Ovary (tissue), 9 donors: ENCODE results near the gene ZNF853. TPM values are rescaled to one million over a fixed set of nuclear protein-coding genes. Genes with fewer than 3 reads are reported as not detected.

Experiments
- DNase-seq, 5 donors: peaks; one replicate each; pipeline ENCODE4 v3.0.0-alpha.2; 2019 to 2020
- H3K27ac ChIP-seq, 2 donors: fragments of 200-600 bp; one replicate each; pipeline versions ENCODE4 v1.5.1 to v1.8.0; 2019 to 2022
- H3K27me3 ChIP-seq: fragments of 200-600 bp; one replicate; pipeline ENCODE4 v1.8.0; 2022
- H3K36me3 ChIP-seq: fragments of 200-600 bp; sonication (generic); one replicate; pipeline ENCODE4 v1.5.1; 2019
- H3K4me1 ChIP-seq: one replicate; pipeline ENCODE4 v1.8.1; 2013; ENCODE audit warnings: mild to moderate bottlenecking, moderate library complexity; ENCODE audit not compliant: insufficient read depth
- H3K4me3 ChIP-seq: fragments of 200-600 bp; sonication (generic); one replicate; pipeline ENCODE4 v1.5.1; 2017
- H3K9me3 ChIP-seq, 2 donors: fragments of 200-600 bp in 1 of 2; sonication (generic) in 1 of 2; one replicate each; pipeline versions ENCODE4 v1.5.1 to v1.8.1; 2013 to 2019; ENCODE audit warnings: mild to moderate bottlenecking in 1 of 2, moderate library complexity in 1 of 2
- EP300 ChIP-seq: sonication (generic); formaldehyde crosslinking; IDR thresholded peaks from one replicate; pipeline ENCODE4 v1.6.1; 2017; ENCODE audit warnings: antibody characterized with exemption
- POLR2A ChIP-seq: fragments of 450-650 bp; IDR thresholded peaks from one replicate; pipeline ENCODE4 v1.6.1; 2017; ENCODE audit warnings: antibody characterized with exemption, mild to moderate bottlenecking, moderate library complexity
- WGBS, 3 donors: extraction: QIAGEN DNeasy Blood & Tissue Kit in 1 of 3; methylation state at CpG; one replicate each; pipeline versions ENCODE4 v1.1.5 to v1.1.7; 2013 to 2017; 5-methylcytosine and 5-hydroxymethylcytosine counted together
- intact Hi-C, 4 donors: fragments of 100-400 bp; cut with DNase I; formaldehyde crosslinking; loops; one replicate each; pipeline versions ENCODE4 v1.11.0 to v1.15.1; 2022 to 2023
- polyA plus RNA-seq, 2 donors: library from polyadenylated mRNA; stranded (reverse); fragments of 200-250 nt in 1 of 2; fragments of 350-450 nt in 1 of 2; fragmentation: Illumina TruSeq in 1 of 2; extraction: RNeasy Lipid Tissue Mini Kit (QIAGEN cat#74804) in 1 of 2; gene quantifications; one replicate each; pipeline ENCODE4 v1.2.3, GENCODE V29; 2013 to 2014
- total RNA-seq, 7 donors: library from RNA; depleted of rRNA in 2 of 7; stranded (reverse); fragments of >200 nt in 2 of 7; fragmentation: NEBNext Ultra II Directional in 3 of 7; extraction: Animal tissue kit (Norgen Biotek cat#: 25700) in 3 of 7; gene quantifications; one replicate each; pipeline versions ENCODE4 v1.1.0 to v1.2.4, GENCODE V29; 2016 to 2023
- TF ChIP-seq, protein P1 (sequence below), 3 donors: fragments of 450-650 bp in 2 of 3; fragments of 200-600 bp in 1 of 3; IDR thresholded peaks; one replicate each; pipeline versions ENCODE4 v1.5.1 to v1.8.0; 2016 to 2022; ENCODE audit warnings: antibody characterized with exemption in 3 of 3, mild to moderate bottlenecking in 1 of 3
- donor health status: DM: no; HTN: no; CAD: no; lungs with moderate emphysema.
- donor health status: DM: no; HTN: no; CAD: no.
- donor health status: Bipolar disorder and iron deficiency.
- donor health status: DM: yes; HTN: yes; CAD: no.
- donor health status: DM: no; HTN: no; CAD: no.
- donor health status: DM: yes; HTN: yes; CAD: no.

ZNF853 gene
- total and polyA plus RNA-seq, 9 donors, result 9.1 to 25.9 (median 18.5) TPM

DNA sequence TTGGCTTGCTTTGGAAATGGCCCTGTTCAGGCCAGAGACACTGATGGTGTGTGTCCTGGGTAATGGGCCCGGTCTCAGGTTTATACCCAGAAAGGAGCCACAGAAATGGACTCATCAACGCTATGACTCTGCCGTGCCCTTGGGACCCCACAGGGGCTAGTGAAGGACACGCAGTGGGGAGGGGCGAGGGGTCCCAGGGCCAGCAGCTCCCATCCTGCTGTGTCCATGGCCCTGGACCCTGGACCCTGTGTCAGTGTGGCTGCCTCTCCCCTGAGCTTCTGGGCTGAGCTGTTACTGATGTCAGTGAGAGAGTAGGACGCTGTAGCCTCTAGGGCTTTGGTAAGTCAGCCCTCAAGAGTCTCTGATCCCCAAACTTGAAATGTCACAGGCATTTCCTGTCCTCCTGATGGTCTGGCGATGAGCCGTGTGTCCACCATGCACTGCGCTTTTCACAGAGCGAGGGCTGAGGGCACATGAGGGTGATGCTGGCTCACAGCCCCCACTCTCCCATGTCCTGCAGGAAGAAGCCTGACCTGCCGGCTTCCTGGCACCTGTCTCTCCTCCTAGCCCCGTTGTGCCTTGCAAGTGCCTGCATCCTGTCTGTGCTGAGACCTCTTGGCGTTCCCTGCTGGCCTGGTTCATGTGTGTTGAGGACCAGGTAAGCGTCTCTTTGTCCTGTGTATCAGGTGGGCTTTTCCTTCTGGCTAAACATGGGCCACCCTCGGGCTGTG is 26.1 kb downstream of the ZNF853 start:
- Histone ChIP-seq H3K9me3 (no peaks in the 10 kb centered on the region), H3K27ac (no peak overlapping the region), H3K36me3 (no peaks in the 10 kb centered on the region), H3K4me3 (no peak overlapping the region), H3K4me1 (peaks cover 7% of the 10 kb centered on the region), H3K27me3 (no peaks in the 10 kb centered on the region)
- DNase-seq, result no peak
- TF ChIP-seq, protein P1, sequence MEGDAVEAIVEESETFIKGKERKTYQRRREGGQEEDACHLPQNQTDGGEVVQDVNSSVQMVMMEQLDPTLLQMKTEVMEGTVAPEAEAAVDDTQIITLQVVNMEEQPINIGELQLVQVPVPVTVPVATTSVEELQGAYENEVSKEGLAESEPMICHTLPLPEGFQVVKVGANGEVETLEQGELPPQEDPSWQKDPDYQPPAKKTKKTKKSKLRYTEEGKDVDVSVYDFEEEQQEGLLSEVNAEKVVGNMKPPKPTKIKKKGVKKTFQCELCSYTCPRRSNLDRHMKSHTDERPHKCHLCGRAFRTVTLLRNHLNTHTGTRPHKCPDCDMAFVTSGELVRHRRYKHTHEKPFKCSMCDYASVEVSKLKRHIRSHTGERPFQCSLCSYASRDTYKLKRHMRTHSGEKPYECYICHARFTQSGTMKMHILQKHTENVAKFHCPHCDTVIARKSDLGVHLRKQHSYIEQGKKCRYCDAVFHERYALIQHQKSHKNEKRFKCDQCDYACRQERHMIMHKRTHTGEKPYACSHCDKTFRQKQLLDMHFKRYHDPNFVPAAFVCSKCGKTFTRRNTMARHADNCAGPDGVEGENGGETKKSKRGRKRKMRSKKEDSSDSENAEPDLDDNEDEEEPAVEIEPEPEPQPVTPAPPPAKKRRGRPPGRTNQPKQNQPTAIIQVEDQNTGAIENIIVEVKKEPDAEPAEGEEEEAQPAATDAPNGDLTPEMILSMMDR (IDR thresholded peaks at IDR 0.05), result no peak
- TF ChIP-seq EP300 (no peak), POLR2A (no peak)
- intact Hi-C loops, result no loop called here
- 84 to 92% (median 87%) methylated on average over 15 of the region's 15 CpGs for WGBS, 3 donors

DNA sequence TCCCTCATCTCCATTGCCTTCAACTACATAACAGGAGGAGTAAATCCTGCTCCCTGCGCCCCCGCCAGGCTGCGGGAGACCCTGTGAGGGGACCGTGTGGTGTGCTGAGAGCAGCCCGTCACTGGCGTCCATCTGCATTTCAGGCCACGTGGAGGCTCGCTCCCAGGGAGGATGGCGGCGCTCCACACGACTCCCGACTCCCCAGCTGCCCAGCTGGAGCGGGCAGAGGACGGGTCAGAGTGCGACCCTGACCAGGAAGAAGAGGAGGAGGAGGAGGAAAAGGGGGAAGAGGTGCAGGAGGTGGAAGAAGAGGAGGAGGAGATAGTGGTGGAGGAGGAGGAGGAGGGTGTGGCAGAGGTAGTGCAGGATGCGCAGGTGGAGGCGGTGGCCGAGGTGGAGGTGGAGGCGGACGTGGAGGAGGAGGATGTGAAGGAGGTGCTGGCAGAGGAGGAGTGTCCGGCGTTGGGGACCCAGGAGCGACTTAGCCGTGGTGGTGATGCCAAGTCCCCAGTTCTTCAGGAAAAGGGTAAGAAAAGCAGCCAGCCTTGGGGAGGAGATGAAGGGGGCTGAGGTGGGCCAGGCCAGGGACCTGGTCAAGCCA is 26.9 kb downstream of the ZNF853 start:
- no peak overlapping the region for H3K27ac ChIP-seq
- no peaks in the 10 kb centered on the region for H3K9me3 ChIP-seq
- H3K27me3 ChIP-seq, result no peaks in the 10 kb centered on the region
- DNase-seq, result no peak
- intact Hi-C loops, result no loop called here
- no peaks in the 10 kb centered on the region for H3K36me3 ChIP-seq
- WGBS, 3 donors, result 81 to 87% (median 83%) methylated on average over 24 of the region's 24 CpGs
- no peak overlapping the region for H3K4me3 ChIP-seq
- H3K4me1 ChIP-seq, result peaks cover 5% of the 10 kb centered on the region
- TF ChIP-seq, protein P1 (IDR thresholded peaks at IDR 0.05), result no peak
- TF ChIP-seq POLR2A, result no peak
- TF ChIP-seq EP300, result no peak

DNA sequence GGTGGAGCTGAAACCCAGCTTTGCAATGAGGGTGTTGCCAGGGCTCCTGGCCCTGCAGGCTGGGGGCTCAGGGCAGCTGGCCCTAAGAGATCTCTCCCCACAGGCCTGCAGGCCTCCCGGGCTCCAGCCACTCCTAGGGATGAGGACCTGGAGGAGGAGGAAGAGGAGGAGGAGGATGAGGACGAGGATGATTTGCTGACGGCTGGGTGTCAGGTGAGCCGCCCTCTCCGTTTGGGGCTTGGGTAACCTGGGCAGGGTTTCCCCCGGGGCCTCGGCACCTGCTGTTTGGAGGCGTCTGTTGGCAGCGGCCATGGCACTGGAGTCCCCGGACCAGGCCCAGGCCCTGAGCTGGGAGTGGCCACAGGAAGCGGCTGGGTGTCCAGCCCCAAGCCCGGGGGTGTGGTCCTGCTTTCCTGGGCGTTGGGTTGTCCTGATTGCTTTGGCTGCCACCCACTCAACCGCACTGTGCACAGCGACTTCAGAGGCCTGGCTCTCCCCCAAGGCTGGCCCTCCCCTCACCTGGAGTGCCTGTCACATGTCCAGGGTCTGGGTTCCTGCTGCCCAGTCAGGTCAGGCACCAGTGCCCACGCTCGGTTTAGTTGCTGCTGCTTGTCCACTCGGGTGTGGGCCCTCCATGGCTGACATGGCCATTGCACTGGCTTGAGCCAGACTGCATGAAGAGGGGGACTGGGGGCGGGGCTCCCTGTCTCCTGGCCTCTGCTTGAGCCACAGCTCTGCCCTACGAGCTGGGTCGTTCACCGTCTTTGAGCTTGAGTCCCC is 27.6 kb downstream of the ZNF853 start:
- peaks cover 3% of the 10 kb centered on the region for H3K4me1 ChIP-seq
- no peak overlapping the region for H3K27ac ChIP-seq
- TF ChIP-seq POLR2A (no peak), EP300 (no peak)
- TF ChIP-seq, protein P1 (IDR thresholded peaks at IDR 0.05), result no peak
- H3K36me3 ChIP-seq, result no peaks in the 10 kb centered on the region
- DNase-seq, result no peak
- no peaks in the 10 kb centered on the region for H3K9me3 ChIP-seq
- H3K4me3 ChIP-seq, result no peak overlapping the region
- no peaks in the 10 kb centered on the region for H3K27me3 ChIP-seq
- 80 to 84% (median 84%) methylated on average over 22 of the region's 22 CpGs for WGBS, 3 donors
- intact Hi-C loops, result no loop called here

DNA sequence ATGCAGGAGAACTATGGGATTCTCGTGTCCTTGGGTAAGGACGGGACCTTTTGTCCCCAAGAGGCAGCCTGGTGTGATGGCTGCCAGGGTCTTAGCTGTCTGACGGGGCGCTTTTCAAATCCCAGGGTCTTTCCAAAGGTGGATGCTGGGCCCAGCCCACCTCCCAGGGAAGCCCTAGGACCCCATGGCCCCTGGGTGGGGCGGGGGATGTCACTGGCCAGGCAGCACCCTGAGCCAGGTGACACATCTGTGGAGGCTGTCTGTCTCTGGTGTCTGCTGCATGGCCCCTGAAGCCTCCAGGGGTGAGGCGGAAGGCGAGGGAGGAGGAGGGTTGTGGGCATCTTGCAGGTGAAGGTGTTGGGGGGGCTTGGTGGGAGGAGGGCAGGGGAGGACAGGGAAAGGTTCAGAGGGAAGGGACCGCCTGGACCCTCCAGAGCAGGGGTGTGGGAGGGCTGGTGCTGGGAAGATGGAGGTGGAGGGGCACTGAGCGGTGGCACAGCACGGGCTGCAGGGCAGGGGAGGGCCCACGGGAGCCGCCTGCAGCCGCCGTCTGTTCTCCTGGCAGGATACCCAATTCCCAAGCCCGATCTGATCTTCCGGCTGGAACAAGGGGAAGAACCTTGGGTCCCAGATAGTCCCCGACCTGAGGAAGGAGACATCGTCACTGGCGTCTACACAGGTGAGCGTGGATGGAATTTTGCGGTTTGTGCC is 28.7 kb downstream of the ZNF853 start:
- H3K36me3 ChIP-seq, result no peaks in the 10 kb centered on the region
- no peak overlapping the region for H3K27ac ChIP-seq
- no peak overlapping the region for H3K4me3 ChIP-seq
- 86 to 92% (median 89%) methylated on average over 21 of the region's 21 CpGs for WGBS, 3 donors
- no peaks in the 10 kb centered on the region for H3K4me1 ChIP-seq
- no peaks in the 10 kb centered on the region for H3K9me3 ChIP-seq
- intact Hi-C loops, result no loop called here
- H3K27me3 ChIP-seq, result no peaks in the 10 kb centered on the region
- TF ChIP-seq POLR2A (no peak), EP300 (no peak)
- TF ChIP-seq, protein P1 (IDR thresholded peaks at IDR 0.05), result no peak
- DNase-seq, result no peak
